Body of pancreas (tissue), 4 donors: Measurements from ENCODE around the gene LEPROT.

Experiments used
- POLR2A ChIP-seq, 3 donors: fragments of 450-650 bp; IDR thresholded peaks; one replicate each; pipeline ENCODE4 v1.6.1; 2016; ENCODE audit warnings: antibody characterized with exemption in 3 of 3, mild to moderate bottlenecking in 2 of 3
- TF ChIP-seq, protein P1 (sequence below), 7 experiments: fragments of 450-650 bp in 4 of 7; fragments of 200-600 bp in 3 of 7; sonication (generic) in 3 of 7; IDR thresholded peaks; one replicate each; pipeline ENCODE4 v1.5.1; 2016 to 2019; ENCODE audit warnings: antibody characterized with exemption in 7 of 7

DNA sequence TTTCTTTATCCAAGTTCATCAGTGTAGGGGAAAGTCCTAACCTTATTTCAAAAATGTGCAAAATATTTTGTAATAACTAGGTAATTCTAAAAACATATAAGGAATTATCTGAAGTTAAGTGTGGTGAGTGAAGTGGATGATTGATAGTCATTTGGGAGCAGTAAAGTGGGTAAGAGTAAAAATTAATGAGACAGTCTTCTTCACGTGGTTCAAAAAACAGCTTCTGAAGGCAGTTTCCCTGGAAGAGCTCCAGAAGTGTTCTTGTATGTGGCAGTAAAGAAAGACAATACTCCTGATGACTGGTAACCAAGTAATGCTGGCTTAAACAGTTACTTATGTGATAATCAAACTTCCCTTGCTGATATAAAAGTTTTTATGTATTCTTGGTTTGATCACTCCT is 50.3 kb downstream of the LEPROT start:
- TF ChIP-seq, protein P1, sequence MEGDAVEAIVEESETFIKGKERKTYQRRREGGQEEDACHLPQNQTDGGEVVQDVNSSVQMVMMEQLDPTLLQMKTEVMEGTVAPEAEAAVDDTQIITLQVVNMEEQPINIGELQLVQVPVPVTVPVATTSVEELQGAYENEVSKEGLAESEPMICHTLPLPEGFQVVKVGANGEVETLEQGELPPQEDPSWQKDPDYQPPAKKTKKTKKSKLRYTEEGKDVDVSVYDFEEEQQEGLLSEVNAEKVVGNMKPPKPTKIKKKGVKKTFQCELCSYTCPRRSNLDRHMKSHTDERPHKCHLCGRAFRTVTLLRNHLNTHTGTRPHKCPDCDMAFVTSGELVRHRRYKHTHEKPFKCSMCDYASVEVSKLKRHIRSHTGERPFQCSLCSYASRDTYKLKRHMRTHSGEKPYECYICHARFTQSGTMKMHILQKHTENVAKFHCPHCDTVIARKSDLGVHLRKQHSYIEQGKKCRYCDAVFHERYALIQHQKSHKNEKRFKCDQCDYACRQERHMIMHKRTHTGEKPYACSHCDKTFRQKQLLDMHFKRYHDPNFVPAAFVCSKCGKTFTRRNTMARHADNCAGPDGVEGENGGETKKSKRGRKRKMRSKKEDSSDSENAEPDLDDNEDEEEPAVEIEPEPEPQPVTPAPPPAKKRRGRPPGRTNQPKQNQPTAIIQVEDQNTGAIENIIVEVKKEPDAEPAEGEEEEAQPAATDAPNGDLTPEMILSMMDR (IDR thresholded peaks at IDR 0.05): no peak
- TF ChIP-seq POLR2A (IDR thresholded peaks at IDR 0.05): no peak
